Spleen (tissue), 11 donors: ENCODE results near the gene EEF2K. TPM values are rescaled to one million over a fixed set of nuclear protein-coding genes. Genes with fewer than 3 reads are reported as not detected.
A peak's percentile ranks its signal among the peaks of the same experiment; 100 is the strongest.

Experiments used
- DNase-seq: peaks from one replicate; pipeline ENCODE4 v3.0.0-alpha.2; 2020
- H3K27ac ChIP-seq, 8 donors: fragments of 200-600 bp; sonication (generic) in 7 of 8; 1 replicate in 4 of 8; 2 replicates in 4 of 8; pipeline versions ENCODE4 v1.5.0 to v1.8.0; 2016 to 2021; ENCODE audit warnings: inconsistent platforms in 4 of 8, mild to moderate bottlenecking in 4 of 8, moderate library complexity in 1 of 8
- H3K27me3 ChIP-seq, 7 donors: fragments of 200-600 bp; sonication (generic) in 6 of 7; replicated peaks in 1 of 7; 1 replicate in 4 of 7; 2 replicates in 3 of 7; pipeline versions ENCODE4 v1.5.0 to v1.8.0; 2016 to 2021; ENCODE audit warnings: inconsistent platforms in 3 of 7, mild to moderate bottlenecking in 1 of 7
- H3K36me3 ChIP-seq, 6 donors: fragments of 200-600 bp; sonication (generic) in 5 of 6; 1 replicate in 4 of 6; 2 replicates in 2 of 6; pipeline versions ENCODE4 v1.5.0 to v1.8.0; 2016 to 2021; ENCODE audit warnings: inconsistent platforms in 2 of 6
- H3K4me1 ChIP-seq, 6 donors: fragments of 200-600 bp; sonication (generic) in 5 of 6; 1 replicate in 3 of 6; 2 replicates in 3 of 6; pipeline versions ENCODE4 v1.5.0 to v1.8.0; 2016 to 2021; ENCODE audit warnings: inconsistent platforms in 3 of 6
- H3K4me3 ChIP-seq, 8 donors: fragments of 200-600 bp; sonication (generic) in 7 of 8; 1 replicate in 4 of 8; 2 replicates in 4 of 8; pipeline versions ENCODE4 v1.5.0 to v1.8.0; 2016 to 2021; ENCODE audit warnings: inconsistent platforms in 4 of 8, mild to moderate bottlenecking in 4 of 8, moderate library complexity in 2 of 8
- H3K9me3 ChIP-seq, 8 donors: fragments of 200-600 bp; sonication (generic) in 7 of 8; 1 replicate in 4 of 8; 2 replicates in 4 of 8; pipeline versions ENCODE4 v1.5.0 to v1.8.0; 2016 to 2021; ENCODE audit warnings: inconsistent platforms in 4 of 8
- CTCF ChIP-seq, 11 experiments: fragments of 200-600 bp in 7 of 11; fragments of 450-650 bp in 4 of 11; sonication (generic) in 4 of 11; IDR thresholded peaks in 8 of 11; conservative IDR thresholded peaks in 3 of 11; 1 replicate in 7 of 11; 2 replicates in 4 of 11; pipeline versions ENCODE4 v1.4.0 to v1.8.0; 2016 to 2021; ENCODE audit warnings: antibody characterized with exemption in 11 of 11, inconsistent platforms in 4 of 11, mild to moderate bottlenecking in 1 of 11
- POLR2A ChIP-seq, 3 donors: fragments of 450-650 bp; IDR thresholded peaks; one replicate each; pipeline ENCODE4 v1.5.1; 2017; ENCODE audit warnings: antibody characterized with exemption in 3 of 3, mild to moderate bottlenecking in 1 of 3
- POLR2AphosphoS5 ChIP-seq, 3 donors: sonication (generic); formaldehyde crosslinking; IDR thresholded peaks; one replicate each; pipeline ENCODE4 v1.5.1; 2017; ENCODE audit warnings: antibody characterized with exemption in 3 of 3
- WGBS, 5 donors: extraction: QIAGEN DNeasy Blood & Tissue Kit in 3 of 5; methylation state at CpG; one replicate each; pipeline versions ENCODE4 v1.1.5 to v1.1.7; 2013 to 2018; 5-methylcytosine and 5-hydroxymethylcytosine counted together
- intact Hi-C: fragments of 100-400 bp; cut with DNase I; formaldehyde crosslinking; loops from one replicate; pipeline ENCODE4 v1.15.0; 2023; ENCODE audit warnings: low total_unique reads
- polyA plus RNA-seq, 3 donors: library from polyadenylated mRNA; stranded (reverse); fragments of 200-250 nt; gene quantifications; one replicate each; pipeline ENCODE4 v1.2.1, GENCODE V29; 2013
- total RNA-seq, 7 donors: library from RNA; depleted of rRNA in 3 of 7; stranded (reverse); fragments of >200 nt in 3 of 7; fragmentation: NEBNext Ultra II Directional in 4 of 7; extraction: Animal tissue kit (Norgen Biotek cat#: 25700) in 4 of 7; gene quantifications; one replicate each; pipeline versions ENCODE4 v1.1.0 to v1.2.1, GENCODE V29; 2016 to 2021
- donor health status: healthy with polysubstance abuse.
- donor health status: DM: no; HTN: no; CAD: no; lungs with moderate emphysema.
- donor health status: DM: no; HTN: no; CAD: no.
- donor health status: Bipolar disorder and iron deficiency.
- donor health status: healthy.
- donor health status: DM: no; HTN: no; CAD: no.
- donor health status: DM: yes; HTN: yes; CAD: no.

Gene EEF2K
- total and polyA plus RNA-seq, 10 donors: 2.4 to 37.7 (median 24.4) TPM

GRCh38 chr16:22239131-22239805 lies 33.2 kb downstream of the EEF2K start:
- 83 to 88% (median 87%) methylated on average over 14 of the region's 14 CpGs for WGBS, 5 donors
- no peaks in the 10 kb centered on the region for H3K9me3 ChIP-seq
- intact Hi-C loops: no loop called here
- peaks cover 0 to 29% (median under 1%) of the 10 kb centered on the region in 6 donors for H3K36me3 ChIP-seq
- DNase-seq: no peak
- H3K27ac ChIP-seq: peak overlapping the region in 3 of 8 donors; percentile 30 to 75 (median 75)
- H3K27me3 ChIP-seq: no peaks in the 10 kb centered on the region
- no peak overlapping the region for H3K4me3 ChIP-seq
- TF ChIP-seq POLR2A (IDR thresholded peaks at IDR 0.05) (no peak), POLR2AphosphoS5 (IDR thresholded peaks at IDR 0.05) (no peak), CTCF (IDR thresholded peaks at IDR 0.05 in 8 of 11, conservative IDR thresholded peaks at IDR 0.05 in 3 of 11) (no peak)
- H3K4me1 ChIP-seq: peaks cover 16 to 36% (median 22%) of the 10 kb centered on the region in 6 donors

GRCh38 chr16:22240023-22240710 lies 34.1 kb downstream of the EEF2K start:
- Histone ChIP-seq H3K4me1 (peaks cover 16 to 36% (median 22%) of the 10 kb centered on the region in 6 donors), H3K27ac (peak overlapping the region in 7 of 8 donors; percentile 24 to 75 (median 73)), H3K36me3 (peaks cover 0 to 38% (median 7%) of the 10 kb centered on the region in 6 donors), H3K4me3 (no peak overlapping the region), H3K9me3 (no peaks in the 10 kb centered on the region), H3K27me3 (no peaks in the 10 kb centered on the region)
- intact Hi-C loops: no loop called here
- WGBS, 5 donors: 67 to 89% (median 76%) methylated on average over 3 of the region's 3 CpGs
- TF ChIP-seq POLR2A (IDR thresholded peaks at IDR 0.05) (no peak), POLR2AphosphoS5 (IDR thresholded peaks at IDR 0.05) (no peak), CTCF (IDR thresholded peaks at IDR 0.05 in 8 of 11, conservative IDR thresholded peaks at IDR 0.05 in 3 of 11) (no peak)
- DNase-seq: no peak

- H3K36me3 ChIP-seq: peaks cover 0 to 100% (median 59%) of the 10 kb centered on the region in 6 donors
- TF ChIP-seq POLR2AphosphoS5 (IDR thresholded peaks at IDR 0.05): no peak
- no peak for TF ChIP-seq CTCF (IDR thresholded peaks at IDR 0.05 in 8 of 11, conservative IDR thresholded peaks at IDR 0.05 in 3 of 11)
- no peak for TF ChIP-seq POLR2A (IDR thresholded peaks at IDR 0.05)
- WGBS, 5 donors: 71 to 95% (median 87%) methylated on average over 2 to 6 of the region's 6 CpGs; no CpG with 5 or more reads in 1 of the 5 donors
- intact Hi-C loops: no loop called here
- no peak overlapping the region for H3K4me3 ChIP-seq
- DNase-seq: no peak
- no peak overlapping the region for H3K27ac ChIP-seq
- H3K9me3 ChIP-seq: peaks cover 0 to 9% (median 6%) of the 10 kb centered on the region in 8 donors
- H3K4me1 ChIP-seq: no peaks in the 10 kb centered on the region
- H3K27me3 ChIP-seq: no peaks in the 10 kb centered on the region
Observed at GRCh38 chr16:22250522-22250921, 44.4 kb downstream of the EEF2K start.

GRCh38 chr16:22252317-22252716 lies 46.2 kb downstream of the EEF2K start:
- WGBS, 5 donors: 73 to 98% (median 87%) methylated on average over 5 of the region's 5 CpGs
- H3K36me3 ChIP-seq: peaks cover 0 to 100% (median 70%) of the 10 kb centered on the region in 6 donors

More at GRCh38 chr16:22252317-22252716, 46.2 kb downstream of the EEF2K start:
- H3K9me3 ChIP-seq: peaks cover 0 to 10% (median 7%) of the 10 kb centered on the region in 8 donors
- DNase-seq: no peak
- intact Hi-C loops: no loop called here
- H3K27ac ChIP-seq: no peak overlapping the region
- no peak overlapping the region for H3K4me3 ChIP-seq
- no peaks in the 10 kb centered on the region for H3K27me3 ChIP-seq
- TF ChIP-seq POLR2A (IDR thresholded peaks at IDR 0.05) (no peak), CTCF (IDR thresholded peaks at IDR 0.05 in 8 of 11, conservative IDR thresholded peaks at IDR 0.05 in 3 of 11) (no peak), POLR2AphosphoS5 (IDR thresholded peaks at IDR 0.05) (no peak)
- no peaks in the 10 kb centered on the region for H3K4me1 ChIP-seq
